HG03469 (cell line): Measurements from ENCODE around the gene PRSS8.

Experiments used
- ATAC-seq: cut with Tn5 transposase; IDR thresholded peaks from one replicate; pipeline ENCODE4 v1.9.1; 2021; ENCODE audit warnings: mild to moderate bottlenecking, moderate library complexity, moderate number of reproducible peaks; ENCODE audit not compliant: unreplicated experiment

PRSS8 gene

DNA sequence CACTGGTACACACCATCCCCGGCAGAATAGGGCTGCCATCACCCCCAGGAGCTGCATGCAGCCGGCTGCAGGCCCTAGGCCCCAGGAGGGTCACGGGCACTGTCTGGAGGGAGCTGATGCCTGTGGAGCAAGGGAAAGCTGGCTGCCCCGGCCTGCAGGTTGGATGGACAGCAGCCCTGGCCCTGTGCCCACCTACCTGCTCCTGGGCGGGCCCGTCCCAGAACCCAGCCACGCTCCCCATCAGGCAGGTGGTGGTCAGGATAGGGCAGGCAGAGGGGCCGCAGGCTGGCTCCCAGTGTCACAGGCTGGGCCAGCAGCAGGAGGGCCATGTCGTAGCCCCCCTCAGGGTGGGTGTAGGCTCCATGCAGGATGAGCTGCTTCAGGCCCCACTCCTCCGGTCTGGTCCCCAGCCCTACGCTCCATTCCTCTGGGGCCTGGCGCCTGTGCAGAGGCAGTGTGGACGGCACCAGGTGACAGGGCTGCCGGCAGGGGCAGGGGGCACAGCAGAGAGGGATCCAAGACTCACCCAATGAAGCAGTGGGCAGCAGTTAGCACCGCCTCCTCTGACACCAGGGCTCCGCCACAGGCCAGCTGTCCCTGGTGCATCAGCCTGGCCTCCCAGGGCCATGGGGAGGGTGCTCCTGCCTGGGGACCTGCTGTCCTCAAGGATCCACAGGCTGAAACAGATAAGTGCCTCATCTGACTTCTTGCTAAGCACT, 50.8 kb downstream of the PRSS8 start:
- no peak for ATAC-seq

GRCh38 chr16:31083981-31084380, 51.5 kb downstream of the PRSS8 start:
- ATAC-seq, result no peak

- no peak for ATAC-seq
Observed at GRCh38 chr16:31083556-31083955, 52.0 kb downstream of the PRSS8 start.

GRCh38 chr16:31083081-31083480, 52.4 kb downstream of the PRSS8 start:
- ATAC-seq, result no peak

GRCh38 chr16:31082368-31083045, 53.0 kb downstream of the PRSS8 start:
- ATAC-seq, result no peak
